Common myeloid progenitor, CD34-positive (primary cell): Measurements from ENCODE around the gene EPS8L1.

Source experiments
- CTCF ChIA-PET: fragments of 350-600 bp; sonication (Branson Sonifier 250); formaldehyde crosslinking; loops from one replicate; lab custom pipeline; 2021; ENCODE audit warnings: antibody characterized with exemption; lab: Charles Lee
- POLR2A ChIA-PET: fragments of 350-600 bp; sonication (Branson Sonifier 250); formaldehyde crosslinking; loops from one replicate; lab custom pipeline; 2021; ENCODE audit warnings: antibody characterized with exemption; lab: Charles Lee
- DNase-seq, 3 donors: peaks; one replicate each; pipeline versions ENCODE4 v3.0.0 to v3.0.0-alpha.2; 2013
- H3K27ac ChIP-seq, 2 experiments: 1 replicate in 1 of 2; 2 replicates in 1 of 2; pipeline ENCODE4 v1.7.0; 2013; ENCODE audit warnings: inconsistent platforms in 2 of 2, low read length in 2 of 2, mild to moderate bottlenecking in 2 of 2, low read depth in 1 of 2, moderate library complexity in 1 of 2; ENCODE audit not compliant: severe bottlenecking in 2 of 2, insufficient read depth in 1 of 2, poor library complexity in 1 of 2
- H3K27me3 ChIP-seq, 5 experiments: replicated peaks in 2 of 5; 1 replicate in 3 of 5; 2 replicates in 2 of 5; pipeline versions ENCODE4 v1.6.1 to v1.7.0; 2013; ENCODE audit warnings: low read length in 4 of 5, mild to moderate bottlenecking in 2 of 5, moderate library complexity in 2 of 5, inconsistent platforms in 1 of 5; ENCODE audit not compliant: insufficient read depth in 5 of 5, control insufficient read depth in 4 of 5
- H3K36me3 ChIP-seq, 4 experiments: 1 replicate in 2 of 4; 2 replicates in 2 of 4; pipeline versions ENCODE4 v1.6.1 to v1.7.0; 2013; ENCODE audit warnings: low read length in 3 of 4, control low read depth in 1 of 4, mild to moderate bottlenecking in 1 of 4; ENCODE audit not compliant: control insufficient read depth in 4 of 4, insufficient read depth in 4 of 4
- H3K4me1 ChIP-seq, 4 experiments: 1 replicate in 3 of 4; 2 replicates in 1 of 4; pipeline versions ENCODE4 v1.6.1 to v1.7.1; 2013; ENCODE audit warnings: low read length in 3 of 4, mild to moderate bottlenecking in 3 of 4, control low read depth in 1 of 4, inconsistent platforms in 1 of 4, moderate library complexity in 1 of 4; ENCODE audit not compliant: control insufficient read depth in 4 of 4, insufficient read depth in 4 of 4; ENCODE audit errors: control extremely low read depth in 1 of 4
- H3K4me3 ChIP-seq, 7 experiments: 1 replicate in 4 of 7; 2 replicates in 3 of 7; pipeline versions ENCODE4 v1.5.1 to v1.7.0; 2013; ENCODE audit warnings: mild to moderate bottlenecking in 7 of 7, low read length in 6 of 7, moderate library complexity in 6 of 7, inconsistent platforms in 2 of 7, low read depth in 2 of 7, control low read depth in 1 of 7; ENCODE audit not compliant: insufficient read depth in 4 of 7, control insufficient read depth in 1 of 7; ENCODE audit errors: extremely low read depth in 1 of 7
- H3K9me3 ChIP-seq, 5 experiments: 1 replicate in 4 of 5; 2 replicates in 1 of 5; pipeline versions ENCODE4 v1.6.1 to v1.7.1; 2013; ENCODE audit warnings: low read length in 4 of 5, mild to moderate bottlenecking in 2 of 5, inconsistent platforms in 1 of 5, low read depth in 1 of 5, moderate library complexity in 1 of 5; ENCODE audit not compliant: control insufficient read depth in 4 of 5, insufficient read depth in 2 of 5; ENCODE audit errors: control extremely low read depth in 1 of 5
- WGBS: methylation state at CpG from one replicate; pipeline ENCODE4 v1.1.5; 2013; ENCODE audit not compliant: insufficient coverage; 5-methylcytosine and 5-hydroxymethylcytosine counted together

The EPS8L1 gene

GRCh38 chr19:55068950-55069864, 6.5 kb upstream of the EPS8L1 start:
- POLR2A ChIA-PET: interaction anchor here (0.6 kb wide), 1 partner anchor 761 kb away, joined by 3 read pairs; no protein-coding TSS in a partner anchor
- no peak for DNase-seq
- peaks cover 0 to 7% (median 3%) of the 10 kb centered on the region in 5 experiments for H3K9me3 ChIP-seq
- peaks cover 6 to 72% (median 29%) of the 10 kb centered on the region in 5 experiments for H3K27me3 ChIP-seq
- peak overlapping the region in 2 of 7 experiments; percentile 10 to 32 for H3K4me3 ChIP-seq
- H3K4me1 ChIP-seq: peaks cover 0 to 8% (median 7%) of the 10 kb centered on the region in 4 experiments
- 4% methylated on average over 22 of the region's 30 CpGs for WGBS
- CTCF ChIA-PET: no interaction called here
- no peak overlapping the region for H3K27ac ChIP-seq
- H3K36me3 ChIP-seq: no peaks in the 10 kb centered on the region

- peaks cover 6 to 72% (median 30%) of the 10 kb centered on the region in 5 experiments for H3K27me3 ChIP-seq
- H3K36me3 ChIP-seq: no peaks in the 10 kb centered on the region
- H3K27ac ChIP-seq: no peak overlapping the region
- H3K9me3 ChIP-seq: peaks cover 0 to 7% (median 3%) of the 10 kb centered on the region in 5 experiments
- ChIA-PET POLR2A (interaction anchor here (0.6 kb wide), 1 partner anchor 761 kb away, joined by 3 read pairs; no protein-coding TSS in a partner anchor), CTCF (no interaction called here)
- peaks cover 0 to 8% (median 7%) of the 10 kb centered on the region in 4 experiments for H3K4me1 ChIP-seq
- no CpG with 5 or more reads among the region's 2 CpGs for WGBS
- no peak overlapping the region for H3K4me3 ChIP-seq
- DNase-seq: no peak
Observed at GRCh38 chr19:55069865-55070197, 5.8 kb upstream of the EPS8L1 start.

DNA sequence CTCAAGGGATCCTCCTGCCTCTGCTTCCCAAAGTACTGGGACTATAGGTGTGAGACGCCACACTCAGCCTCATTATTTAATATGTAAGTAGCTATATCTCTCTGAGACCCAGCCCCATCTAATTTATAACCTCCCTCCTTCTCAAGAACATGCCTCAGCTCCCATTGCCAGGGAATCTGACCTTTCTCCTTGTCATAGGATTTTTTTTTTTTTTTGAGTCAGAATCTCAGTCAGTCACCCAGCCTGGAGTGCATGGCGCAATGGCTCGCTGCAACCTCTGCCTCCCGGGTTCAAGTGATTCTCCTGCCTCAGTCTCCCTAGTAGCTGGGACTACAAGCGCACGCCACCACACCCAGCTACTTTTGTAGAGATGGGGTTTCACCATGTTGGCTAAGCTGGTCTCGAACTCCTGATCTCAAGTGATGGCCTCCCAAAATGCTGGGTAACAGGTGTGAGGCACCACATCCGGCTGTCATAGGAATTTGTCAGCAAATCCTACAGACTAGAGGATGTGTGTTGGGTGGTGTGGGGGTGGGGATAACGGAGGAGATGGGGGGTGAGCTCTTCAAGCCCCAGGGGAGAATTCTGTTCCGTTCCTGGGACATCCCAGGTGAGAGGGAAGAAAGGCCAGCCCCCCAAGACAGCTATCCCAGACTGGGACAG, 5.1 kb upstream of the EPS8L1 start:
- POLR2A ChIA-PET: no interaction called here
- DNase-seq: peak in 1 of 3 donors; percentile 57
- Histone ChIP-seq H3K4me1 (peaks cover 0 to 11% (median 7%) of the 10 kb centered on the region in 4 experiments), H3K27me3 (peaks cover 6 to 69% (median 30%) of the 10 kb centered on the region in 5 experiments), H3K4me3 (no peak overlapping the region), H3K9me3 (peaks cover 0 to 7% (median 3%) of the 10 kb centered on the region in 5 experiments), H3K36me3 (no peaks in the 10 kb centered on the region), H3K27ac (no peak overlapping the region)
- 98% methylated on average over 6 of the region's 10 CpGs for WGBS
- CTCF ChIA-PET: no interaction called here

DNA sequence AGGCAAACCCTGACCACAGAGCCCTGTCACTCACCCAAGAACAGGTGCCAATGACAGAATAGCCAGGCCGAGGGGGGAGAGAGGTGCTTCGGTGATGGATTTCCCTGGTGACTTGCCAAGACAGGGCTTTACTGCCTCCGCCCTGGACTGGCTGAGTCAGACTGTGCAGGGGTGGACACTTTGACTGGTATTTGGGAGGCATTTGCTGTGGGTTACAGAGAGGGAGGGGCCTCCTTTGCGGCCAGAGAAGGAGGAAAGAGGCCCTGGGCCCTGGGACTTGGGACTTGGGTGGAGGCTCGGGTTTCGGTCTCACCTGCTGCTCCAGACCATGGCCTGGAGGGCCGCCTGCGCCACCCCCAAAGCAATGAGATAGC, 4.6 kb upstream of the EPS8L1 start:
- peak in 1 of 3 donors; percentile 86 for DNase-seq
- Histone ChIP-seq H3K9me3 (peaks cover 0 to 7% (median 3%) of the 10 kb centered on the region in 5 experiments), H3K36me3 (no peaks in the 10 kb centered on the region), H3K4me3 (no peak overlapping the region), H3K27me3 (peaks cover 6 to 65% (median 30%) of the 10 kb centered on the region in 5 experiments), H3K27ac (no peak overlapping the region), H3K4me1 (peaks cover 0 to 12% (median 7%) of the 10 kb centered on the region in 4 experiments)
- ChIA-PET POLR2A (no interaction called here), CTCF (no interaction called here)
- 82% methylated on average over 3 of the region's 8 CpGs for WGBS

DNA sequence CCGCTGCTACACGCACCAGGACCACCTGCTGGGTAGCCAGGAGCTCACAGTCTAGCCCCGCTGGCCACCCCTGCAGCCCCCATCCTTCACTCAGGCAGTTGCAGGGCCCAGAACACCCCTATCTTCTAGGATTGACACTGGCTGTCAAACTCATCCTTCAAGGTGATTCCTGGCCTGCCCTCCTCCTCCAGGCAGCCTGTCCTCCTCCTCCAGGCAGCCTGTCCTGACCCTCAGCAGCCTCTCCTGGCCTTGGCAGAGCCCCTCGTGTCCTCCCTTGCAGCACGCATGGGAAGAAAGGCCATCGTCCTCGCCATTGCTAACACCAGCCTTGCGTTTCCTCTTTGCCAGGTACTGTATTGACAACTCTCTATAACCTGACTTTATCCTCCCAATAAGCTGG, 3.8 kb upstream of the EPS8L1 start:
- H3K27me3 ChIP-seq: peaks cover 6 to 57% (median 30%) of the 10 kb centered on the region in 5 experiments
- ChIA-PET POLR2A (no interaction called here), CTCF (no interaction called here)
- DNase-seq: no peak
- H3K9me3 ChIP-seq: peaks cover 0 to 7% (median 3%) of the 10 kb centered on the region in 5 experiments
- H3K4me3 ChIP-seq: no peak overlapping the region
- no peak overlapping the region for H3K27ac ChIP-seq
- no peaks in the 10 kb centered on the region for H3K36me3 ChIP-seq
- H3K4me1 ChIP-seq: peaks cover 0 to 12% (median 7%) of the 10 kb centered on the region in 4 experiments
- 61% methylated on average over 2 of the region's 8 CpGs for WGBS

GRCh38 chr19:55076321-55076720, 652 bp downstream of the EPS8L1 start:
- Histone ChIP-seq H3K36me3 (no peaks in the 10 kb centered on the region), H3K27ac (no peak overlapping the region), H3K4me1 (peaks cover 0 to 24% (median 17%) of the 10 kb centered on the region in 4 experiments), H3K9me3 (peaks cover 0 to 7% (median 2%) of the 10 kb centered on the region in 5 experiments), H3K4me3 (no peak overlapping the region), H3K27me3 (peaks cover 0 to 37% (median 9%) of the 10 kb centered on the region in 5 experiments)
- POLR2A ChIA-PET: no interaction called here
- DNase-seq: no peak
- CTCF ChIA-PET: interaction anchor here (1.6 kb wide), 1 partner anchor 195 kb away, joined by 3 read pairs; no protein-coding TSS in a partner anchor
- WGBS: 87% methylated on average over 10 of the region's 12 CpGs
